ENCODE measurements around the gene EML4.

DNA sequence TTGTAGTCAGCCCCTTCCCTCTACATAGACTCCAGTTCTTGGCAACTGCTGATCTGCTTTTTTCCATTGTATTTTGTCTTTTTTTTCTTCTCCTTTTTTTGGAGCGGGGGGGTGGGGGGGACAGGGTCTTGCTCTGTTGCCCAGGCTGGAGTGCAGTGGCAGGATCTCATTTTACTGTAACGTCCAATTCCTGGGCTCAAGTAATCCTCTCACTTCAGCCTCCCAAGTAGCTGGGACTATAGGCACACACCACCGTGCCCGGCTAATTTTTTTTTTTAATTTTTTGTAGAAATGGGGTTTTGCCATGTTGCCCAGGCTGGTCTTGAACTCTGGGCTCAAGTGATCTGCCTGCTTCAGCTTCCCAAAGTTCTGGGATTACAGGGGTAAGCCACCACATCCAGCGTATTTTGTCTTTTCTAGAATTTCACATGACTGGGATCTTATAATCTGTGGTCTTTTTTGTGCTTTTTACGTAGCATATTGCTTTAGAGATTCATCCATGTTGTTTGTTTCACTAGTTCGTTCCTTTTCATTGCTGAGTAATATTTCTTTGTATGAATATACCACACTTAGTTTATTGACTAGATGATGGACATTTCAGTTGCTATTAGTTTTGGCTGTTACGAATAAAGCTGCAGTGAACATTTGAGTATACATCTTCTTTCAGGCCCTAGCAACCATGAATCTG is 17.9 kb downstream of the EML4 start:
- TF ChIP-seq, protein P1, sequence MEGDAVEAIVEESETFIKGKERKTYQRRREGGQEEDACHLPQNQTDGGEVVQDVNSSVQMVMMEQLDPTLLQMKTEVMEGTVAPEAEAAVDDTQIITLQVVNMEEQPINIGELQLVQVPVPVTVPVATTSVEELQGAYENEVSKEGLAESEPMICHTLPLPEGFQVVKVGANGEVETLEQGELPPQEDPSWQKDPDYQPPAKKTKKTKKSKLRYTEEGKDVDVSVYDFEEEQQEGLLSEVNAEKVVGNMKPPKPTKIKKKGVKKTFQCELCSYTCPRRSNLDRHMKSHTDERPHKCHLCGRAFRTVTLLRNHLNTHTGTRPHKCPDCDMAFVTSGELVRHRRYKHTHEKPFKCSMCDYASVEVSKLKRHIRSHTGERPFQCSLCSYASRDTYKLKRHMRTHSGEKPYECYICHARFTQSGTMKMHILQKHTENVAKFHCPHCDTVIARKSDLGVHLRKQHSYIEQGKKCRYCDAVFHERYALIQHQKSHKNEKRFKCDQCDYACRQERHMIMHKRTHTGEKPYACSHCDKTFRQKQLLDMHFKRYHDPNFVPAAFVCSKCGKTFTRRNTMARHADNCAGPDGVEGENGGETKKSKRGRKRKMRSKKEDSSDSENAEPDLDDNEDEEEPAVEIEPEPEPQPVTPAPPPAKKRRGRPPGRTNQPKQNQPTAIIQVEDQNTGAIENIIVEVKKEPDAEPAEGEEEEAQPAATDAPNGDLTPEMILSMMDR (IDR thresholded peaks at IDR 0.05 in 4 of 5, conservative IDR thresholded peaks at IDR 0.05 in 1 of 5), result no peak
- TF ChIP-seq POLR2A (IDR thresholded peaks at IDR 0.05), result no peak

Data from gastrocnemius medialis (tissue), 4 donors.